Stimulated activated CD8-positive, alpha-beta memory T cell treated with anti-CD3 and anti-CD28 coated beads, Interleukin-15, amount 100 ng/mL, for 24 hours (primary cell): ENCODE data around the gene PPP1R15A.
"Not testable (repeated sequence)": the region's sequence is repeated elsewhere in the genome, so short reads cannot be mapped to it uniquely, and the experiment has no call there.

Source experiments
- DNase-seq: peaks from one replicate; pipeline ENCODE4 v3.0.0-alpha.2; 2020; ENCODE audit warnings: low read depth

Gene PPP1R15A

DNA sequence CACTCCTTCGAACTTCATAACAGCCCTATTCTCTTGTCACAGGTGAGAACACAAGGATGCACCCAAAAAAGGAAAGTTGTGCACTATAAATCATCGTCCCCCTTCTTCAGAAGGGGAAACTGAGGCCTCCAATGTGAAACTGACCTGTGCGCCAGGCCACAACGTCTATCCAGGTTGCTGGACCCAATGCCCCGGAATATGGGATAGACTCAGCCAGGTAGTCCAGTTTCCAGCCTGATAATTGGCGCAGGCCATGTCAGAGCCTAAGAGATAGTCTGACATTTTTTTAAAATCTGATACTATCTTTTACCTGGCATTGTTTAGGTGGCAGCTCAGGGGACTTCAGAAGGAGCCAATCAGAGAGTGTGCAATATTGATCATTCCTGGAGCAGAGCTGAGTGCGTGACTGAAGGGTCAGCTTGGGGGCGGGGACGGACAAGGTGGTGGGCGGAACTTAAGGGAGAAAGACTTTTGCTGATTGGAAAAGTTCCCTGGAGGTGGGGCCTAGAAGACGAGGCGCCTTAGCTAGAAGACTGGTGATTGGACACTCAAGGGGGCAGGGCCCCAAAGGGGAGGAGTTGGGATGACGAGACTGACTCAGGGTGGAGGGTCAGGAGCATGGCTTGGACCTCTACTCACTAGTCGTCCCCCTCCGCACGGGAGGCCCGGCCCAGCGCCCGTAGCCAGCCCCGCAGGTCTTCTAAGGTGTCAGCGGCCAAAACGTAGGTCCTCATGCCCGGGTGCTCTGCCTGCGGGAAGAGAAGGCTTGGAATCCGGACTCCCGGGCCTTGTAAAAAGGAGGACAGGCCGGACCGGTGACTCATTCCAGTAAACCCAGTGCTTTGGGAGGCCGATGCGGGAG is 12.3 kb upstream of the PPP1R15A start:
- DNase-seq, result no peak

GRCh38 chr19:48861313-48861712 is 10.9 kb upstream of the PPP1R15A start:
- no peak for DNase-seq

- DNase-seq, result no peak
These were observed 9.4 kb upstream of the PPP1R15A start for GRCh38 chr19:48862827-48863226.

- DNase-seq, result no peak
These were observed 5.5 kb upstream of the PPP1R15A start for GRCh38 chr19:48866692-48867091.

- no peak for DNase-seq
These were observed 5.0 kb upstream of the PPP1R15A start for GRCh38 chr19:48867123-48867745.

GRCh38 chr19:48867746-48868113 is 4.5 kb upstream of the PPP1R15A start:
- no peak for DNase-seq

GRCh38 chr19:48868114-48868886 is 3.9 kb upstream of the PPP1R15A start, which contains the start of gene PLEKHA4:
PLEKHA4 (minus strand) TSS chr19:48868617; CDS start chr19:48867620, 997 bp downstream.
- no peak for DNase-seq

DNA sequence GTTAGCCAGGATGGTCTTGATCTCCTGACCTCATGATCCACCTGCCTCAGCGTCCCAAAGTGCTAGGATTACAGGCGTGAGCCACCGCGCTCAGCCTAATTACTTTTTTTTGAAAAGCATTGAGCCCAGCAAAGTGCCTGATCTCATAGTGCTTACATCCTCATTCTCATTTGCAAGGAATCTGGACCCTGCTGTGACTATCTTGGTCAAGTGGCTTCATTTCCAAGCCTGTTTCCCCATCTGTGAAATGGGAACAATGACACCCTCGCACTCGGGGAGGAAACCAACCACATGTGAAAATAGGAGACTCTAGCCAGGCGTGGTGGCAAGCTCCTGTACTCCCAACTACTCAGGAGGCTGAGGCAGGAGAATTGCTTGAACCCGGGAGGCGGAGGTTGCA is 2.2 kb upstream of the PPP1R15A start:
- DNase-seq, result no peak

DNA sequence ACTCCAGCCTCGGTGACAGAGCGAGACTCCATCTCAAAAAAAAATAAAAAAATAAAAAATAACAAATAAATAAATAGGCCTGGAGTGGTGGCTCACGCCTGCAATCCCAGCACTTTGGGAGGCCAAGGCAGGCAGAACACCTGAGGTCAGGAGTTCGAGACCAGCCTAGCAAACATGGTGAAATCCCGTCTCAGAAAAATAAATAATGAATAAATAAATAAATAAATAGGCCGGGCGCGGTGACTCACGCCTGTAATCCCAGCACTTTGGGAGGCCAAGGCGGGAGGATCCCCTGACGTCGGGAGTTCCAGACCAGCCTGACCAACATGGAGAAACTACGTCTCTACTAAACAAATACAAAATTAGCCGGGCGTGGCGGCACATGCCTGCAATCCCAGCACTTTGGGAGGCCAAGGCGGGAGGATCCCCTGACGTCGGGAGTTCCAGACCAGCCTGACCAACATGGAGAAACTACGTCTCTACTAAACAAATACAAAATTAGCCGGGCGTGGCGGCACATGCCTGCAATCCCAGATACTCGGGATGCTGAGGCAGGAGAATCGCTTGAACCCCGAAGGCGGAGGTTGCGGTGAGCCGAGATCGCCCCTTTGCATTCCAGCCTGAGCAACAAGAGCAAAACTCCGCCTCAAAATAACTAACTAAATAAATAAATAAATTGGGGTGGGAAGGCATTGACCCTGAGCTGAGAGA is 595 bp upstream of the PPP1R15A start:
- not testable (repeated sequence) for DNase-seq

- no peak for DNase-seq
These were observed 759 bp downstream of the PPP1R15A start for GRCh38 chr19:48872884-48873475.

DNA sequence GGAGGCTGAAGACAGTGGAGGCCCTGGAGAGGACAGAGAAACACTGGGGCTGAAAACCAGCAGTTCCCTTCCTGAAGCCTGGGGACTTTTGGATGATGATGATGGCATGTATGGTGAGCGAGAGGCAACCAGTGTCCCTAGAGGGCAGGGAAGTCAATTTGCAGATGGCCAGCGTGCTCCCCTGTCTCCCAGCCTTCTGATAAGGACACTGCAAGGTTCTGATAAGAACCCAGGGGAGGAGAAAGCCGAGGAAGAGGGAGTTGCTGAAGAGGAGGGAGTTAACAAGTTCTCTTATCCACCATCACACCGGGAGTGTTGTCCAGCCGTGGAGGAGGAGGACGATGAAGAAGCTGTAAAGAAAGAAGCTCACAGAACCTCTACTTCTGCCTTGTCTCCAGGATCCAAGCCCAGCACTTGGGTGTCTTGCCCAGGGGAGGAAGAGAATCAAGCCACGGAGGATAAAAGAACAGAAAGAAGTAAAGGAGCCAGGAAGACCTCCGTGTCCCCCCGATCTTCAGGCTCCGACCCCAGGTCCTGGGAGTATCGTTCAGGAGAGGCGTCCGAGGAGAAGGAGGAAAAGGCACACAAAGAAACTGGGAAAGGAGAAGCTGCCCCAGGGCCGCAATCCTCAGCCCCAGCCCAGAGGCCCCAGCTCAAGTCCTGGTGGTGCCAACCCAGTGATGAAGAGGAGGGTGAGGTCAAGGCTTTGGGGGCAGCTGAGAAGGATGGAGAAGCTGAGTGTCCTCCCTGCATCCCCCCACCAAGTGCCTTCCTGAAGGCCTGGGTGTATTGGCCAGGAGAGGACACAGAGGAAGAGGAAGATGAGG is 1.5 kb downstream of the PPP1R15A start:
- DNase-seq, result no peak

- no peak for DNase-seq
These were observed 2.3 kb downstream of the PPP1R15A start for GRCh38 chr19:48874303-48875135.

DNA sequence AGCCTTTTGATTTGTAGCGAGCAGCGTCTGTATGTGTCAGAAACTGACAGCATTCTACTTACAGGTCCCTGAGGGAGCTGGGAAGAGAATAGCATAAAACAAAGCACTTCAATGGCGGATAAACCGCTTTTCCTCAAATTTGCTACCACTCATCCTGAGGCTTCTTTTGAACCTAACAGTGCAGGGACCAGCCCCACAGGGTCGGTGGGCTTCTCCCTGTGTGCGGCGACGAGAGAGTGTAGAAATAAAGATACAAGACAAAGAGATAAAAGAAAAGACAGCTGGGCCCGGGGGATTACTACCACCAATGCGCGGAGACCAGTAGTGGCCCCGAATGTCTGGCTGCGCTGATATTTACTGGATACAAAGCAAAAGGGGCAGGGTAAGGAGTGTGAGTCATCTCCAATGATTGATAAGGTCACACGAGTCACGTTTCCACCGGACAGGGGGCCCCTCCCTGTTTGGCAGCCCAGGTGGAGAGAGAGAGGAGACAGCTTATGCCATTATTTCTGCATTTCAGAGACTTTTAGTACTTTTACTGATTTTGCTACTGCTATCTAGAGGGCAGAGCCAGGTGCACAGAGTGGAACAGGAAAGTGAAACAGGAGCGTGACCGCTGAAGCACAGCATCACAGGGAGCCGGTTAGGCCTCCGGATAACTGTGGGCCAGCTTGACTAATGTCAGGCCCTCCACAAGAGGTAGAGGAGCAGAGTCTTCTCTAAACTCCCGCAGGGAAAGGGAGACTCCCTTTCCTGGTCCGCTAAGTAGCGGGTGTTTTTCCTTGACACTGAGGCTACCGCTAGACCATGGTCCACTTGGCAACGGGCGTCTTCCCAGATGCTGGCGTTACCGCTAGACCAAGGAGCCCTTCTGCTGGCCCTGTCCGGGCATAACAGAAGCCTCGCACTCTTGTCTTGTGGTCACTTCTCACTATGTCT is 4.1 kb downstream of the PPP1R15A start:
- DNase-seq, result not testable (repeated sequence)

- no peak for DNase-seq
These were observed 5.6 kb downstream of the PPP1R15A start for GRCh38 chr19:48877855-48878195.

- DNase-seq, result no peak
These were observed 6.2 kb downstream of the PPP1R15A start for GRCh38 chr19:48878196-48879024.

DNA sequence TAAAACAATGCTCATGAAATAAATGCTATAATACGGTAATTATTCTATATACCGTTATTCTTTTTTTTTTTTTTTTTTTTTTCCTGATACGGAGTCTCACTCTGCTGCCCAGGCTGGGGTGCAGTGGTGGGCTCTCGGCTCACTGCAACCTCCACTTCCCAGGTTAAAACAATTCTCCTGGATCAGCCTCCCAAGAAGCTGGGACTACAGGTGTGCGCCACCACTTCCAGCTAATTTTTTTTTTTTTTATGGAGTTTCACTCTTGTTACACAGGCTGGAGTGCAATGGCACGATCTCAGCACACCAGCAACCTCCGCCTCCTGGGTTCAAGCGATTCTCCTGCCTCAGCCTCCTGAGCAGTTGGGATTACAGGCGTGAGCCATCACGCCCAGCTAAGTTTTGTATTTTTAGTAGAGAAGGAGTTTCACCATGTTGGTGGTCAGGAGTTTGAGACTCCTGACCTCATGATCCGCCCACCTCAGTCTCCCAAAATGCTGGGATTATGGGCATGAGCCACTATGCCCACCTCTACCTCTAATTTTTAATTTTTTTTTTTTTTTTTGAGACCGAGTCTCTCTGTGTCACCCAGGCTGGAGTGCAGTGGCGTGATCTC is 6.9 kb downstream of the PPP1R15A start:
- no peak for DNase-seq

GRCh38 chr19:48879696-48880095 is 7.5 kb downstream of the PPP1R15A start:
- DNase-seq, result not testable (repeated sequence)
